Measurements from ENCODE around the gene APOH. TPM values are rescaled to one million over a fixed set of nuclear protein-coding genes. Genes with fewer than 3 reads are reported as not detected.

APOH gene
- total and polyA plus RNA-seq, 2 of the 8 experiments (the other 6 are each of a cell fraction or from before 2014, with no cell fraction given) = not detected

- no peak for TF ChIP-seq FOSL1 (IDR thresholded peaks at IDR 0.05; ENCODE audit: insufficient read depth, low read depth, low read length)
- TF ChIP-seq SP1 (IDR thresholded peaks at IDR 0.05; ENCODE audit: low read depth, low read length) = no peak
- TF ChIP-seq CHD2 (IDR thresholded peaks at IDR 0.05; ENCODE audit: low read length) = no peak
- TF ChIP-seq CREB1 (IDR thresholded peaks at IDR 0.05) = no peak
- TF ChIP-seq E2F6 (IDR thresholded peaks at IDR 0.05) = no peak
Observed at GRCh38 chr17:66207936-66208335, 21.3 kb downstream of the APOH start (continued).

All from H1 (cell line).